GM12878 (cell line): ENCODE results near the gene KIF2C. TPM values are rescaled to one million over a fixed set of nuclear protein-coding genes. Genes with fewer than 3 reads are reported as not detected.

Source experiments
- BACH1 ChIP-seq: fragments of 450-650 bp; IDR thresholded peaks from 2 replicates; pipeline ENCODE4 v1.6.1; 2017; ENCODE audit warnings: mild to moderate bottlenecking, borderline replicate concordance
- BHLHE40 ChIP-seq, 2 experiments: fragments of 450-650 bp in 1 of 2; IDR thresholded peaks; 2 replicates each; pipeline ENCODE4 v1.6.1; 2011 to 2017; ENCODE audit warnings: low read depth in 2 of 2, borderline replicate concordance in 1 of 2, improper control_type of control experiment in 1 of 2, low read length in 1 of 2, mild to moderate bottlenecking in 1 of 2
- CBX3 ChIP-seq: fragments of 200-600 bp; sonication (generic); IDR thresholded peaks from 2 replicates; pipeline ENCODE4 v1.6.1; 2016; ENCODE audit warnings: low read depth, borderline replicate concordance
- E2F8 ChIP-seq: fragments of 450-650 bp; IDR thresholded peaks from 2 replicates; pipeline ENCODE4 v1.6.1; 2018; ENCODE audit warnings: mild to moderate bottlenecking, low read depth, moderate library complexity; ENCODE audit not compliant: partially characterized antibody
- FOXM1 ChIP-seq: IDR thresholded peaks from 2 replicates; pipeline ENCODE4 v1.6.1; 2012; ENCODE audit warnings: low read depth, mild to moderate bottlenecking, inconsistent platforms, low read length, moderate library complexity
- GATAD2B ChIP-seq: fragments of 450-650 bp; conservative IDR thresholded peaks from 2 replicates; pipeline ENCODE4 v1.6.1; 2017; ENCODE audit warnings: low read depth, mild to moderate bottlenecking, moderate library complexity
- HDAC2 ChIP-seq: fragments of 200-600 bp; sonication (generic); IDR thresholded peaks from 2 replicates; pipeline ENCODE4 v1.6.1; 2017
- HDGF ChIP-seq: fragments of 450-650 bp; IDR thresholded peaks from 2 replicates; pipeline ENCODE4 v1.6.1; 2016; ENCODE audit warnings: antibody characterized with exemption
- IRF3 ChIP-seq: fragments of 450-650 bp; IDR thresholded peaks from 2 replicates; pipeline ENCODE4 v1.6.1; 2014; ENCODE audit warnings: mild to moderate bottlenecking
- JUNB ChIP-seq: IDR thresholded peaks from 2 replicates; pipeline ENCODE4 v1.6.1; 2016; ENCODE audit warnings: antibody characterized with exemption, mild to moderate bottlenecking
- JUND ChIP-seq: IDR thresholded peaks from 2 replicates; pipeline ENCODE4 v1.6.1; 2012; ENCODE audit warnings: low read depth, mild to moderate bottlenecking, low read length, improper control_type of control experiment, moderate library complexity
- KLF5 ChIP-seq: fragments of 450-650 bp; IDR thresholded peaks from 2 replicates; pipeline ENCODE4 v1.6.1; 2014; ENCODE audit warnings: mild to moderate bottlenecking; ENCODE audit not compliant: partially characterized antibody
- MAX ChIP-seq: IDR thresholded peaks from 2 replicates; pipeline ENCODE4 v1.6.1; 2012; ENCODE audit warnings: low read depth, low read length, improper control_type of control experiment
- MLLT1 ChIP-seq: fragments of 450-650 bp; IDR thresholded peaks from 2 replicates; pipeline ENCODE4 v1.6.1; 2016; ENCODE audit warnings: mild to moderate bottlenecking
- NR2F1 ChIP-seq: fragments of 450-650 bp; conservative IDR thresholded peaks from 2 replicates; pipeline ENCODE4 v1.6.1; 2017; ENCODE audit warnings: mild to moderate bottlenecking
- PML ChIP-seq: IDR thresholded peaks from 2 replicates; pipeline ENCODE4 v1.6.1; 2012; ENCODE audit warnings: low read length, inconsistent platforms
- POLR2AphosphoS5 ChIP-seq: IDR thresholded peaks from 2 replicates; pipeline ENCODE4 v1.6.1; 2011; ENCODE audit warnings: mild to moderate bottlenecking, low read length, inconsistent platforms
- RB1 ChIP-seq: fragments of 450-650 bp; formaldehyde crosslinking; IDR thresholded peaks from 2 replicates; pipeline ENCODE4 v1.6.1; 2017; ENCODE audit warnings: mild to moderate bottlenecking, borderline replicate concordance
- TAF1 ChIP-seq: IDR thresholded peaks from 2 replicates; pipeline ENCODE4 v1.6.1; 2011; ENCODE audit warnings: mild to moderate bottlenecking, low read depth, low read length, borderline replicate concordance
- USF2 ChIP-seq: IDR thresholded peaks from 2 replicates; pipeline ENCODE4 v1.6.1; 2011; ENCODE audit warnings: low read depth, low read length, improper control_type of control experiment, borderline replicate concordance
- ZNF217 ChIP-seq: fragments of 450-650 bp; IDR thresholded peaks from 2 replicates; pipeline ENCODE4 v1.6.1; 2017; ENCODE audit warnings: antibody characterized with exemption, mild to moderate bottlenecking
- polyA plus RNA-seq, 11 experiments: library from polyadenylated mRNA; depleted of rRNA in 4 of 11; unstranded in 6 of 11; stranded (reverse) in 5 of 11; fragments of >200 nt; fragmentation: Nextera tagmentation in 4 of 11; fragmentation: Illumina TruSeq in 1 of 11; extraction: Ambion mirVana in 4 of 11; extraction: Trizol in 1 of 11; gene quantifications; 1 replicate in 1 of 11; 2 replicates in 10 of 11; pipeline versions ENCODE4 v1.2.1 to v1.2.3, GENCODE V29; 2011 to 2016; ENCODE audit warnings: inconsistent platforms in 2 of 11, missing spikeins in 2 of 11, low read depth in 1 of 11
- total RNA-seq, 4 experiments: library from RNA; depleted of rRNA in 3 of 4; stranded (reverse); fragments of >200 nt in 3 of 4; fragmentation: Illumina TruSeq in 1 of 4; extraction: Trizol in 1 of 4; gene quantifications; 2 replicates each; pipeline versions ENCODE4 v1.2.1 to v1.2.3, GENCODE V29; 2013 to 2021

KIF2C gene
- total and polyA plus RNA-seq, 10 of the 15 experiments (the other 5 are each of a cell fraction or from before 2014, with no cell fraction given): 42.3 to 104 (median 83.8) TPM

GRCh38 chr1:44775078-44775929 is 35.7 kb downstream of the KIF2C start, which contains the start of gene RPS8 (continued):
- TF ChIP-seq TAF1: peak; percentile 99
- peak; percentile 90 for TF ChIP-seq MLLT1
- peak; percentile 99 for TF ChIP-seq PML
- TF ChIP-seq RB1: peak; percentile 87; the same call in 1 of the 2 replicates
- TF ChIP-seq BACH1: peak; percentile 81
- TF ChIP-seq POLR2AphosphoS5: peak; percentile 100
- TF ChIP-seq ZNF217: peak; percentile 39; the same call in 1 of the 2 replicates
- 0 out of 2 replicates have a peak, but pooled peaks have one; percentile 78 for TF ChIP-seq FOXM1
- peak; percentile 87 for TF ChIP-seq GATAD2B
- TF ChIP-seq MAX: peak; percentile 95
- TF ChIP-seq JUNB: 0 out of 2 replicates have a peak, but pooled peaks have one; percentile 3
- peak; percentile 87 for TF ChIP-seq KLF5
- no peak for TF ChIP-seq JUND
- no peak for TF ChIP-seq HDAC2
- peak; percentile 99 for TF ChIP-seq NR2F1
- no peak for TF ChIP-seq CBX3
- no peak for TF ChIP-seq USF2
- peak; percentile 47 to 84; a peak in 3 of 4 replicates for TF ChIP-seq BHLHE40 (IDR thresholded peaks at IDR 0.05; ENCODE audit: borderline replicate concordance in 1 of 2, low read depth in 2 of 2, low read length in 1 of 2)
- peak; percentile 77 for TF ChIP-seq HDGF
- no peak; the same call in 1 of the 2 replicates for TF ChIP-seq IRF3
- TF ChIP-seq E2F8: peak; percentile 44
